Osteoblast (primary cell): ENCODE measurements around the gene ARPC5. TPM values are rescaled to one million over a fixed set of nuclear protein-coding genes. Genes with fewer than 3 reads are reported as not detected.
"Not testable (repeated sequence)": the region's sequence is repeated elsewhere in the genome, so short reads cannot be mapped to it uniquely, and the experiment has no call there.

Experiments
- DNase-seq: peaks from one replicate; pipeline ENCODE4 v3.0.0; 2011; ENCODE audit warnings: low spot score, mixed read lengths; ENCODE audit not compliant: insufficient read length; ENCODE audit errors: missing footprints
- H2AFZ ChIP-seq: 2 replicates; pipeline ENCODE4 v1.6.0; 2011; ENCODE audit warnings: mild to moderate bottlenecking, low read length
- H3K27ac ChIP-seq: 2 replicates; pipeline ENCODE4 v1.5.1; 2011; ENCODE audit warnings: mild to moderate bottlenecking, low read depth, low read length, moderate library complexity
- H3K27me3 ChIP-seq: 2 replicates; pipeline ENCODE4 v1.6.0; 2012; ENCODE audit warnings: mild to moderate bottlenecking, control low read depth, inconsistent platforms, low read length, moderate library complexity; ENCODE audit not compliant: insufficient read depth
- H3K36me3 ChIP-seq: 2 replicates; pipeline ENCODE4 v1.5.1; 2011; ENCODE audit warnings: mild to moderate bottlenecking, low read length, control low read depth, moderate library complexity; ENCODE audit not compliant: insufficient read depth
- H3K4me1 ChIP-seq: 2 replicates; pipeline ENCODE4 v1.5.1; 2011; ENCODE audit warnings: mild to moderate bottlenecking, low read length, control low read depth, moderate library complexity; ENCODE audit not compliant: insufficient read depth
- H3K4me2 ChIP-seq: 2 replicates; pipeline ENCODE4 v1.6.0; 2011; ENCODE audit warnings: mild to moderate bottlenecking, low read length; ENCODE audit not compliant: insufficient read depth
- H3K4me3 ChIP-seq: fragments of 200-600 bp; sonication (generic); 3 replicates; pipeline ENCODE4 v1.5.1; 2012; ENCODE audit warnings: mild to moderate bottlenecking, low read length, inconsistent platforms; ENCODE audit not compliant: insufficient read depth
- H3K79me2 ChIP-seq: 2 replicates; pipeline ENCODE4 v1.6.0; 2012; ENCODE audit warnings: mild to moderate bottlenecking, low read length, control low read depth, inconsistent platforms; ENCODE audit not compliant: insufficient read depth
- H3K9me3 ChIP-seq: 2 replicates; pipeline ENCODE4 v1.5.1; 2011; ENCODE audit warnings: low read depth, low read length, control low read depth
- H4K20me1 ChIP-seq: 2 replicates; pipeline ENCODE4 v1.6.0; 2012; ENCODE audit warnings: mild to moderate bottlenecking, low read length, control low read depth; ENCODE audit not compliant: insufficient read depth
- total RNA-seq: library from RNA; depleted of rRNA; stranded (reverse); fragments of >200 nt; gene quantifications from 2 replicates; pipeline ENCODE4 v1.2.3, GENCODE V29; 2012
- TF ChIP-seq, protein P1 (sequence below): IDR thresholded peaks from 2 replicates; pipeline ENCODE4 v1.5.1; 2011; ENCODE audit warnings: mild to moderate bottlenecking, low read depth, low read length, moderate library complexity; ENCODE audit errors: extremely low read depth

The ARPC5 gene
- total RNA-seq, 1 donor: 157 TPM

DNA sequence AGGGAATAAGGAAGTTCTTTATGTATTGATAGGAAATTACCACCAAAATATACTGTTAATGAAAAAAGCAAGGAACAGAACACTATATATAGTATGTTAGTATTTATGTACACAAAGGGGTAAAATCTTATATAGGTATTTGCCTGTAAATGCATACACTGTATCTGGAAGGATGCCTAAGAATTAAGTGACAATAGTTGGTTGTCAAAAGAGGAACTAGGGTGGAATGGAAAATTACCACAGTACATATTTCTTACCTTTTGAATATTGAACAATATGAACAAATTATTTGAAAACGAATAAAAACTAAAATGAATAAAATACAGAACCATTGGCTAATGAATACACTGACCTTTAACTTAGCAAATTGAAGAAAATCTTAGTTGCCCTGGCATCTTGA, 13.6 kb downstream of the ARPC5 start:
- no peak overlapping the region for H3K4me3 ChIP-seq
- no peak overlapping the region for H3K4me2 ChIP-seq
- H3K36me3 ChIP-seq: peaks cover 19% of the 10 kb centered on the region
- no peaks in the 10 kb centered on the region for H3K9me3 ChIP-seq
- TF ChIP-seq, protein P1, sequence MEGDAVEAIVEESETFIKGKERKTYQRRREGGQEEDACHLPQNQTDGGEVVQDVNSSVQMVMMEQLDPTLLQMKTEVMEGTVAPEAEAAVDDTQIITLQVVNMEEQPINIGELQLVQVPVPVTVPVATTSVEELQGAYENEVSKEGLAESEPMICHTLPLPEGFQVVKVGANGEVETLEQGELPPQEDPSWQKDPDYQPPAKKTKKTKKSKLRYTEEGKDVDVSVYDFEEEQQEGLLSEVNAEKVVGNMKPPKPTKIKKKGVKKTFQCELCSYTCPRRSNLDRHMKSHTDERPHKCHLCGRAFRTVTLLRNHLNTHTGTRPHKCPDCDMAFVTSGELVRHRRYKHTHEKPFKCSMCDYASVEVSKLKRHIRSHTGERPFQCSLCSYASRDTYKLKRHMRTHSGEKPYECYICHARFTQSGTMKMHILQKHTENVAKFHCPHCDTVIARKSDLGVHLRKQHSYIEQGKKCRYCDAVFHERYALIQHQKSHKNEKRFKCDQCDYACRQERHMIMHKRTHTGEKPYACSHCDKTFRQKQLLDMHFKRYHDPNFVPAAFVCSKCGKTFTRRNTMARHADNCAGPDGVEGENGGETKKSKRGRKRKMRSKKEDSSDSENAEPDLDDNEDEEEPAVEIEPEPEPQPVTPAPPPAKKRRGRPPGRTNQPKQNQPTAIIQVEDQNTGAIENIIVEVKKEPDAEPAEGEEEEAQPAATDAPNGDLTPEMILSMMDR: no peak
- no peak overlapping the region for H2AFZ ChIP-seq
- no peak overlapping the region for H3K27ac ChIP-seq
- H3K79me2 ChIP-seq: no peaks in the 10 kb centered on the region
- H3K4me1 ChIP-seq: peaks cover 8% of the 10 kb centered on the region
- H3K27me3 ChIP-seq: no peaks in the 10 kb centered on the region
- no peak for DNase-seq
- H4K20me1 ChIP-seq: peaks cover 2% of the 10 kb centered on the region

DNA sequence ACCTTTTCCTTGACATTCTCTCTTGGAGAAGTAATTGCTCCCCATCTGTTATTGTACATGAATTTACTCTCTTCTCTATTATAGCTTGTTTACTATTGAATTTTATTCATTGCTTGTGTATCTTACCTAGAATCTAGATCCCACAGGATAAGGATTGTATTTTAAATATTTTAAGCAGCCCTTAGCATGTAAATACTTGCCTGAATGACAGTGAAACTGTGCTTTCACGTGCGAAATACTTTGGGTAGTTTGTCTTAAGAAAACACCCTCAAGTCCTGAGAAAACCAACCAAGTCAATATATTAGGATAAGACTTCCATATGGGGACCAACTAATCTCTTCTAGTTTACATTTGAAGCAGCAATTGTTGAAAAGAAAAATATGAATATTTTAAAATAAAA, 15.3 kb downstream of the ARPC5 start:
- Histone ChIP-seq H3K27me3 (no peaks in the 10 kb centered on the region), H3K9me3 (no peaks in the 10 kb centered on the region), H2AFZ (no peak overlapping the region), H3K4me3 (no peak overlapping the region), H3K27ac (no peak overlapping the region), H3K4me2 (no peak overlapping the region), H4K20me1 (no peaks in the 10 kb centered on the region), H3K36me3 (peaks cover 10% of the 10 kb centered on the region), H3K79me2 (no peaks in the 10 kb centered on the region), H3K4me1 (peaks cover 8% of the 10 kb centered on the region)
- DNase-seq: no peak
- TF ChIP-seq, protein P1: no peak

DNA sequence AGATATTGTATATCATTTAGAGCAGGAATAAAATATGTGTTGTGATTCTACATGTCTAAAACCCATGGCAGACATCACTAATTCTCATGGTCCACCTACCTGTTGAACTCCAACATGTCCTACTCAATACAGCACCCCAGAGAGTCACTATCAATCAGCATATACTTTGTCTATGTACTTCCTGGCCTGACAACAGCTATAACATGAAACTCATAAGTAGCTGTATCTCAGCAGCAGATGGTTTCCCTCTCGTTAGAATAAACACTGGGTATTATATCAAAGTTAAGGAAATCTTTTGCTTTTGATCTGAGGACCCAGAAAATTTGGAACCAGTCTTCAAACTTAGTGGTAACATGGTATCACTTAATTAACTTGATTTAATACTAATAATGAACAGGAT, 15.8 kb downstream of the ARPC5 start:
- Histone ChIP-seq H4K20me1 (no peaks in the 10 kb centered on the region), H3K27me3 (no peaks in the 10 kb centered on the region), H3K4me1 (peaks cover 8% of the 10 kb centered on the region), H3K4me2 (no peak overlapping the region), H3K27ac (no peak overlapping the region), H2AFZ (no peak overlapping the region), H3K9me3 (no peaks in the 10 kb centered on the region), H3K79me2 (no peaks in the 10 kb centered on the region), H3K36me3 (peaks cover 4% of the 10 kb centered on the region), H3K4me3 (no peak overlapping the region)
- TF ChIP-seq, protein P1: no peak
- DNase-seq: no peak

DNA sequence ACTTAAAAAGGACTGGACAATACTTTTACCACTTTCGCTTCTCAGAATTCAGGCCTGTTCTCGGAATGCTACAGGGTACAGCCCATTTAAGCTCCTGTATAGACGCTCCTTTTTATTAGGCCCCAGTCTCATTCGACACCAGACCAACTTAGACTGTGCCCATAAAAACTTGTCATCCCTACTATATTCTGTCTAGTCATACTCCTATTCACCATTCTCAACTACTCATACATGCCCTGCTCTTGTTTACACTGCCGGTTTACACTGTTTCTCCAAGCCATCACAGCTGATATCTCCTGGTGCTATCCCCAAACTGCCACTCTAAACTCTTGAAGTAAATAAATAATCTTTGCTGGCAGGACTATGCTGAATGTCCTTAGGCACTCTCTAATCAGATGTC, 17.4 kb downstream of the ARPC5 start:
- DNase-seq, H3K4me1 ChIP-seq, H4K20me1 ChIP-seq, H3K36me3 ChIP-seq, H3K27ac ChIP-seq, H3K9me3 ChIP-seq, H2AFZ ChIP-seq, H3K79me2 ChIP-seq, H3K4me3 ChIP-seq, H3K4me2 ChIP-seq, H3K27me3 ChIP-seq: not testable (repeated sequence)

DNA sequence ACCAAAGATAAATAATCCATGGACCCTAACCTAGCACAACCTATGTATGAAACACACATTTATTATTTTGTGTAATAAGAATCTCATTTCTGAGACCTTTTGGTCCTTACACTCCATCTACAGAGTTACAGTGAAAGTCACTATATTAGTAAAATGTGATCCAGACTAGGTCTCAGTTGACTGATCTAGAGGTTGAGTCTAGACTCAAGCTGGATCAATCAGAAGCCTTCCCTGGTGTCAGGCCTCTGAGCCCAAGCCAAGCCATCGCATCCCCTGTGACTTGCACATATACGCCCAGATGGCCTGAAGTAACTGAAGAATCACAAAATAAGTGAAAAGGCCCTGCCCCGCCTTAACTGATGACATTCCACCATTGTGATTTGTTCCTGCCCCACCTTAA, 22.6 kb downstream of the ARPC5 start:
- peaks cover 22% of the 10 kb centered on the region for H3K4me1 ChIP-seq
- not testable (repeated sequence) for H2AFZ ChIP-seq, H3K9me3 ChIP-seq, H3K79me2 ChIP-seq, H3K36me3 ChIP-seq, H3K4me2 ChIP-seq, H3K4me3 ChIP-seq, H3K27ac ChIP-seq, H4K20me1 ChIP-seq, DNase-seq, H3K27me3 ChIP-seq
